GM19397 (cell line): Measurements from ENCODE around the gene SBF2.
A peak's percentile ranks its signal among the peaks of the same experiment; 100 is the strongest.

Source experiments
- ATAC-seq: cut with Tn5 transposase; IDR thresholded peaks from one replicate; pipeline ENCODE4 v1.9.1; 2021; ENCODE audit warnings: mild to moderate bottlenecking, moderate library complexity; ENCODE audit not compliant: unreplicated experiment

SBF2 gene

DNA sequence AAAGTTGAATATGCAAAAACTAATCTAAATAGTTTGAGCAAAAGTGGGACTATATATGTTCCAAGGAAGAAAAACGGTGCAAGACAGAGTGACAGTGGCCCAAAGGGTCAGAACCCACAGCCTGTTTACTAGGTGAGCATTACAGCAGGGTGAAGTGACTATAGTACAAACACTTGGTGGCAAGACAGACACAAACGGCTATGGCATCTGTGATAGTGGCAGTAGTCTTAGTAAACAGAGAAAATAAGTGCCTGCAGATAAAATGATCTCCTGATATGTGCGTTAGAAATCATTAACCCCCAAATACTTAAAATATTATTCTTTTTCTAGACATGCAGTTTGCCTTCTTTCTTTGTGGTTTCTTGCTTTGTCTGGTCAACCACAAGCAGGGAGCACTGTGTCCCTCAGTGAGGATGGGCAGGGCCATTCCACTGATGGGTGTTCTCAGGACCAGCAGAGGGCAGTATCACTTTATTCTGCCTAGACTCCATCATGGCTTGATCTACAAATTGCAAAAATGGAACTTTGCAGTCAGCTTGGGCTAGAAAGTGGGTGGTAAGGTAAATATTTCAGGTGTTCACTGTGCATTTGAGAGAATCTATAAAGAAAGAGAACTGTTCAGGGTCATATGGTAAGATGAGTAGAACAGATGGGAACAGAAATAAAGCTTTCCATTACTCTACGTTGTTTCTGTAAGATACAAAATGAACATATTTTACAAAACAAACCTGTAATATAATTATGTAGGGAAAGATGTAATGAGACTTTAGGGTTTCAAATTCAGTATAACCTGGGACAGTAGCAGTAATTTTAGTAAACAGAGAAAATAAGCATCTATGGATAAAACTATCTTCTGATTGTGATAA is 431.9 kb downstream of the SBF2 start:
- peak; percentile 89 for ATAC-seq

DNA sequence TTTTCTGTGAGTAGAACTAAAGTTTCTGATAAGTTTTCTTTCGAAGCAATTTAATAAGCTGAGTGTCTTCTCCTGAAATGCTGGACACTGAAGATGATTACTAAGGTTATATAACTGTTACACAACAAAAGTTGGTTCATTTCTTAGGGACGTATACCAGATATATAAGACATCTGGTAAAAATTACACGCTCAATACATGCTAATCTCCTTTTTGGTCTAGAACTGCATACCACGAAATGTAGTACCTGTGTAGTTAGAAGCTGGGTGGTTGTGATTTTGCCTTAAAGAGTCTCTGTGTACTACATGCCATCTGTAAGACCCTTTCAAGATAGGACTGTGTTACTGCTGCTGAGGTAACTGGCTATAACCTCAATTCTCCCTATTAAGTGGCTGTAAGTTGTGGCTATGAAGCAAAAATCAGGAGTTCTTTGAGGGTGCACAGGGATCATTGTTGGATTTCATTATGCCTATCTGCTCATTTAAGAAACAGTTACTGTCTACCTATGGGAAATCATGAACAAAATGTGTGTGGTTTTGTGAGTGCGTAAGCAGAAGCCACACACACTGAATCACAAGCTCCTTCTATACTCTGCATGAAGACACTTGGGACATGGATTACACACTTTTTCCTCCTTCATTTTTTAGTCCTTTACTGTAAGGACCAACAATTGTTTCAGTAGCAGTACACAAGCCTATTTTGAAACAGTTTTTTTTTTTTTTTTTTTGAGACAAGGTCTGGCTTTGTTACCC is 434.3 kb downstream of the SBF2 start:
- no peak for ATAC-seq

DNA sequence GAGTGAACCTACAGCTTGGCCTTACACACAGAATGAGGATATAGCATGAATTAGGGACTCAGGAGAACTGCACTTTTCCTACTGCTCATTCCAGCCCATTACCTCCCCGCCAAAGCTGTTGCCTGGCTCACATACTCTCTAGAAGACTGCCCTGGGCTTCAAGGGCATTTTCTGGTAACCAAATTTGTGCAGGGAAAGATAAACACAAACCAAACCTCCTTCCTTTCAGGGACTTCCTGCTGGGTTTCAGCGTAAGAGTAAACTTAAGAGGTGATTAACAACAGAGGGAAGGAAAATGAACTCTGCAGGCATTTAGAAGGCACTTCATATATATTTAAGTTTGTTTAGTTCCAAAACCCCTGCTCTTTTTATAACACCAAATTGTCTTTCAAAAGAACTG is 435.2 kb downstream of the SBF2 start:
- ATAC-seq: no peak

DNA sequence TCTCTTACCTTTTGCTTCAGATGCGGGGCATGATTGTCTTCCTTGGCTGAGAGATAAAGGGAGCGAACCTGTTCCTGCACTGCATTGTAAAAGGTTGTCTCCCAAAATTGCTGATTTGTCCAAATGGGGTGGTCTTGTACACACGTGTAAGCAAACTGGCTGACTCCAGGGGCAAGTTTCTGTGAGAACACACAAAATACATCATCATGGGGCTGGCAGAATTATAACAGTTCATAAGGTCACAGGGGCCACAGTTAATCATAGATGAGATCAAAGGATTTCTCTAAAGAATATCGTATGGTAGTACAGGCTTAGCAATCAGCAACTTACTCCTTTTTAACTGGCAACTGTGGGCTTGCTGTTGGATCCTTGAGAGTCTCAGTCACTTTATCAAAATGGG is 435.8 kb downstream of the SBF2 start:
- no peak for ATAC-seq

DNA sequence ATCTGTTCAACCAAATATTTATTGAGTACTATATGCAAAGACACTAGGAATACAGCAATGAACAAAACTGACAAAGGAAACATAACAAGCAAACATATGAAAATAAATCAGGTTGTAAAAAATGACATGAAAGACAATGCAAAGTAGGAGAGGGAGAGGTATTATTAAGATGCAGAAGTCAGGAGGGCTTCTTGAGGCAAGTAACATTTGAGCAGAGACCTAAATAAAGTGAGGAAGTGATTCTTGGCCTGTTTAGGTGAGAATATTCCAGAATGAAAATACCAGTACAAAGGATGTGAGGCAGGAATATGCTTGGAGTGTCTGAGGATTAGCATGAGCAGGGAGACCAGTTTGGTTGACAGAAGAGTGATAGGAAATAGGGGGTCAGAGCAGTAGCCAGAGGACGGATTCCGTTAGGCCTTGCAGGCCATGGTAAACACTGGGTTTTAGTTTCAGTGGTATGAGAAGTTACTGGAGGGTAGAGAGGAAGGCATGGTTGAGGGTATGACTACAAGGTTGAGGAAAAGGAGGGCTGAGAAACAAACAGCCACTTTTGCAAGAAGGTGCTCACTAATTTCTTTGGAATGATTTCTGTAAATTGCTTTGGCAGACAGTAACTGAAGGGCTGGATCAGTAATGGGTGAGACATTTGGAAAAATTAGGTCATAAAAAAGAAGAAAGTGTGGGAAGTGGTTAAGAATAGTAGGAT is 438.3 kb downstream of the SBF2 start:
- ATAC-seq: no peak

DNA sequence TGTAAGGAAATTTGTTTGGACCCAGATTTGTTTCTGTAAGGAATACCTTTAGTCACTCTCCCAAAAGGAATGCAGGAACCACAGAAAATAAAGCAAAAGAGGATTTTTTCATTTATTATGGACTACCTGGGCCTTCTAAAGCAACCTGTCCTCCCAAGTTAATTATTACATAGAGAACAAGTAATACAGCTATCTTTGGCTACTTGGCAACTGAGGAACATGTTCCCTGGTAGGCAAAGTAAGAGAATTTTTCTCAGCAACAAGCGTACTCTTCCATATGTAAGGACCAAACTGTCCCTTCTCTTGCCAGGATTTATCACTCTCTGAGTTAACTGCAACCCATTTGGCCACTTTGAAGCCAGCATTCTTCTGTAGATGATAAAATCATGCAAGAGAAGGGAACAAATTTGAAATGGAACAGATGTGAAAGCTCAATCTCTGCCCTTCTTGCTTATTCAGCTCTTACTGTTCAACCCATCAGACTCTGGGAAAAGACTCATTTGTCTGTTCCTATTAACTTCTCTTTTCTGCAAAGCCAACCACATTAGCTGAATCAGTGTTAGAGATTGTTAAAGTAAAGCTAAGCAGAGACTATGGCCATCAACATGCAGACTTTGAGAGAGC is 440.0 kb downstream of the SBF2 start:
- ATAC-seq: no peak

DNA sequence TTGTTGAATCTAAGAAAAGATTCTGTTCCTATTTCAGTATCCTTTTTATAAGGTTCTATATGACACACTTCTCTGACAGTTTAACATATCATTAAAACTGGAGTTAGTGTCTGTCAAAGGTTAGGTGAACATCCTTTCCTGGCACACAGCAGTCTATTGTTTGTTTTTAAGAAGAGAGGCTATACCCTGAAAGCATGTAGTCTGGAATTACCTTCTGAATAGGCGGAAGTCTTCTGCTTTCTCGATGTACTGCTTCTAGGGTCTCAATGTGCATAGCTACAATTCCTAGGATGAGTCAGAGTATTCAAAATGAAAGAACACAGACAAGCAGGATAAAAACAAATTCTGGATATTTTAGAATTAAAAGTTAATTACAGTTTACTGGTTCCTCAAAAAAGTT is 441.6 kb downstream of the SBF2 start:
- ATAC-seq: no peak

DNA sequence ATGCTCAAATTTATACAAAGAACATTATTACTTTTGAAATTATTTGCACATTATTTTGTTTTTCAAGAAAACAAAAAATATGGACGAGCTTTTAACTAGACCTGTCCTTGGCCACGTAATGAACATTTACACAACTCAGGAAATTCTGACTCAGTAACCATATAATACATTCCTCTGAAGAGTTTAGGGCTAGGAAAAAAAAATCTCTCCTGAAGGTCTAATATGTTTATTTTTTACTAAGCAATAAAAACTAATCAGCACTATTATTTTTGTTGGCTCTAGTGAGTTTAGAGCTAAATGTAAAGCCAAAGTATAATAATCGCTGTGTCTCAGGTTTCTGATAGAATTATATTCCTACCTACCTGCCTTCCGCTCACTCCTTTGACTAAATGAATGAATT is 442.7 kb downstream of the SBF2 start:
- ATAC-seq: no peak

DNA sequence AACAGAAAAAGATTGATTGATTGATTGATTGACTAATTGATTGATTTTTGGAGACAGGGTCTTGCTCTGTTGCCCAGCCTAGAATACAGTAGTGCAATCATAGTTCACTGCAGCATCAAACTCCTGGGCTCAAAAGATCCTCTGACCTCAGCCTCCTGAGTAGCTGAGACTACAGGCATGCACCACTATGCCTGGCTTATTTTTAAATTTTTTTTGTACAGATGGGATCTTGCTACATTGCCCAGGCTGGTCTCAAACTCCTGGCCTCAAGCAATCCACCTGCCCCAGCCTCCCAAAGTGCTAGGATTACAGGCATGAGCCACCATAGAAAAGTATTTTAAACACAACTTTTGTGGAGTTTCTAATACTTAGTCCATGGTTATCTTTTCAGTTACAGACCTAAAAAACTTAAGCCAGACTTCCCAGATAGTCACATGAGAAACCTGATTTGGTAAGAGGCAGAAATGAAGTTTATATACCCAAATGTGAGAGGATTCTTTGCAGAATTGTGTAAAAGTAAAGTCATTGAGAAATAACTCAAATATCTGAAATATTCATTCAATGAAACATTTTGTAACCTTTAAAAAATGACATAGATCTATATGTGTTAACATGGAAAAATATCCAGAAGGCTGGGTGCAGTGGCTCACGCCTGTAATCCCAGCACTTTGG is 443.7 kb downstream of the SBF2 start:
- no peak for ATAC-seq

DNA sequence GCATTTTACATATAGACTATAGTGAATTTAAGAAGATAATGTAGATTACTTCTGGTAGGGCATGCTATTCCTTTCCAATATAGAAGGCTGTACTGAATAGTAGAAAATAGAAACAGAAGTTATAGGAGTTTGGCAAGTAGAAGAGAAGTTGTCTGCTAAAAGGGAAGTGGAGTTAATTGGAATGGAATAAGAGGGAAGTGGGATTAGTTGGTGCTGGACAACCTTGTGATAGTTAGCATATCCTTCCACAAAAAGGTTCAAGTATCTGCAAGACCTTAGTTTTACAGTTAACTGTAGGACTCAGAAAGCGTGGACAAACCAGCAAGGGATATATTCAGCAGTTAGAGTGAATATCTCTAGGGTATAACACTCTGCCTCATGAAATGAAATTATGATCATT is 444.6 kb downstream of the SBF2 start:
- ATAC-seq: no peak

DNA sequence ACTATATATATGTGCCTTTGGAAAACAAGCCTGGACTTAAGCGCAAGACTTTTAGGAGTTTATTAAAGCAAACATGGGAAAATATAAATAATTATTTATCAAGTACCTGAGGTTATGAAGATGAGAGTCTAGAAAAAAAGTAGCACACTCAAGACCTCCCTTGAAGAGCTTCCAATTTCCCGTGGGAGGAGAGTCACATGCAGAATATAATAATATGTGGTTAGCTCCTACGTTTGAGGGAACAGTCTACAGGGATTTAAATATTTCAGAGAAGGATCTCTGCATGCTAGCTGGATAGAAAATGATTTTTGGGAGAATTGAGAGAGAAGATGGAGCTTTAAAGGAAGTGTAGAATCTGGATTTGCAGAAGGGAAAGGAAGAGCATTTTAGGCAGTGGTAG is 446.4 kb downstream of the SBF2 start:
- ATAC-seq: no peak

DNA sequence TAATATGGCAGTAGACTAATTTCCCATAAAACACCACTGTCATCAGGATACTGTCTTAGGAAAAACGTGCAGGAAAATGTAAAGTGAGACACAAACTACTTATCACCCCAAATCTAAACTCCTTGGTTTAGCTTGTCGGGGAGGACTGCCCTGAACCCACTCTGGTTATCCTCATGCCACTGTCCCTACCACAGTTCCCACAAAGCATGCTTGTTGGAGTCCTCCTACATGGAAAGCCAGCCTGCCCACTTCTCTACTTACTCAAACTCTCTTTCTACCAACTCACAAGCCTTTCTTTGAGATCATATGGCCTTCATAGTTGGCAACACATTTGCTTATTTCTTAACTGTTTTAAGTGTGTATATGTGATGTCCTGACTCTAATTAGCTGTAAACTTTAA is 451.1 kb downstream of the SBF2 start:
- ATAC-seq: no peak

DNA sequence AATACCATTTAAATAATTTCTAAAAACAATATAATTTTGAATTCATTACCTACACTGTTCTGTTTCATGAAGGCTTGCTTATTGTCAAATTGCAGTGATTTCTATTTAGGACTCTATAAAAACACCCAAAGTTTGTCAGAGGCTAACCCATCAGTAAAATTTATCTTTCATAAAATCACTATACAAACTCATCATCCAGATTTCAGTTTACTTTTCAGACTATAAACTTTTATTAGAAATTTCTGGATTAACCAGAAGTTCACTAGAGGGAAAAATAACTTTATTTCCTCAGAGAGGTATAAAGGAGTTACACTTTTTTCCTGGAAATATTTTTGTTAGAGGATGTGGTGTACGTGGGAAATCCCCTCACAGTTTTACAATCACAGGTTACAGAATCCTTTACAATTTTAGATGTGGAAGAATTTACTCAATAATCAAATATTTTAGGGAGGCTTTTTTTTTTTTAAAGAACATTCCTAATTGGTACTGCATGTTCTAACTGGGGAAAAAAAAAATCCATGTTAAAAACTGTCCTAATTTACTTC is 453.5 kb downstream of the SBF2 start:
- ATAC-seq: no peak

DNA sequence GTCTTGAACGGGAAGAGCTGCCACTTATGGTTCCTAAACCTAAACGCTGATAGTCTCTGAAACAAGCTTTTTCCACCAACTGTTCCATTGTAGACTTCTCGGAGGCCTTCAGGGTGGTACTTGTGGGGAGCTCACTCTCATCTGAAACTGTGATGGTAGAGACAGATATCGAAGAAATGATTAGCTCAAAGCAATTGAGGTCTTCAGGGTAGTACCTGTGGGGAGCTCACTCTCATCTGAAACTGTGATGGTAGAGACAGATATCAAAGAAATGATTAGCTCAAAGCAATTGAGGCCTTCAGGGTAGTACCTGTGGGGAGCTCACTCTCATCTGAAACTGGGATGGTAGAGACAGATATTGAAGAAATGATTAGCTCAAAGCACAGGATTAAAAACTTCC is 454.5 kb downstream of the SBF2 start:
- ATAC-seq: no peak

DNA sequence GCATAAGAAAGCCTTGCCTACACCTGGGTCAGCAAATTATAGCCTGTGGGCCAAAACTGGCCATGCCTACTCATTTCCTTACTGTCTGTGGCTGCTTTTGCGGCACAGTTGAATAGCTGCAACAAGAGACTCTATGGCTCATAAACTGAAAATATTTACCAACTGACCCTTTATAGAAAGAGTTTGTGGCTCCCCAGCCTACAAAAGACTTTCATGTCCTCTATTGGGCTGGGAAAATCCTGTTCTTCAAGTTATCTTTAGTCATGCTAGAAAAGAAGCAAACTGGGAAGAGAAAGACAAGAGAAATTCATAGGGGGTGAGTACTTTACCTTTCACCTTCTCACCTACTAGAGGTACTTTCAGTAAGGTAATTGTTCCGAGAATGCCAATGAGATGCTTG is 455.1 kb downstream of the SBF2 start:
- ATAC-seq: no peak

DNA sequence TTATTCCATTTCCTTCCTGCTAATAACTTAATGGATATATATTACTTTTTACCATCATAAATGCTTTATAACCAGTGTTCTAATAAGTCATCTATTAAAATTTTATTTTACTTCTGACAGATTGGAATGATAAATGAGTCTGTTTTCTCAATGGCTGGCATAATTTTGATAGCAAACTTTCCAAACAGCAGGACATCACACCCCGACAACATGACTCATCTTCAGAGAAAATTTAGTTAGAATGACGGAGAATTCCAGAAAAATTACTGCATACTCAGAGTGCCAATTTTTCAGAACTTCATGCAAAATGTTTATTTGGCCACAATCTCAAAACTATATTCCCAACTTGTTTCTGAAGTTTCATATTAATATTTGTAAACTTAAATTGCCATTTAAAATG is 455.8 kb downstream of the SBF2 start:
- no peak for ATAC-seq

DNA sequence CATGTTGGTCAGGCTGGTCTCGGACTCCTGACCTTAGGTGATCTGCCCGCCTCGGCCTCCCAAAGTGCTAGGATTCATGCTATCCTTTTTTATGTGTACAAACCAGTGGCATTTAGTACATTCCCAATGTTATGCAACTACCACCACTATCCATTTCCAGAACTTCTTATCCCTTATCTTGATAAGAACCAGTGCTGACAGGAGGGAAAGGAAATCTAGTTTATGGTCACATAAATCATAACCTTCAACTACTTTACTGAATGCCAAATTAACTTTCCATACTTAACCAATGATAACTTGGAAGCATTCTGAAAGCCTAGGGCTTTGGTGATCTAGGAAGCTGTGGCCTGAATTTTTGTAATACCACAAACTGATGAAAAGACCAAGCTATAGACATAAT is 459.7 kb downstream of the SBF2 start:
- no peak for ATAC-seq

DNA sequence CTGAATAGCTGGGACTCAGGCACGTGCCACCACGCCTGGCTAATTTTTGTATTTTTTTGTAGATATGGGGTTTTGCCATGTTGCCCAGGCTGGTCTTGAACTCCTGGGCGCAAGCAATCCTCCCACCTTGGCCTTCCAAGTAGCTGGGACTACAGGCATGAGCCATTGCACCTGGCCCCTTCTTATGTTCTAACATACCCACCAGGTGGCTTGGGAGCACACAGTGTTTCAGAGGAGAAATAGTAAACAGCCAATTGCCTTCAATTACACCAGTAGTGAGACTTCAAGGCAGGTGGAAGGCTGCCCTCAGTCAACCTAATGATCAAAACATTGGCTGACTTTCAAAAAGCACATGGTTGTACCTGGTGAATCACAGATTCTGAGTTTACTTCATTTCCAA is 462.9 kb downstream of the SBF2 start:
- ATAC-seq: no peak

DNA sequence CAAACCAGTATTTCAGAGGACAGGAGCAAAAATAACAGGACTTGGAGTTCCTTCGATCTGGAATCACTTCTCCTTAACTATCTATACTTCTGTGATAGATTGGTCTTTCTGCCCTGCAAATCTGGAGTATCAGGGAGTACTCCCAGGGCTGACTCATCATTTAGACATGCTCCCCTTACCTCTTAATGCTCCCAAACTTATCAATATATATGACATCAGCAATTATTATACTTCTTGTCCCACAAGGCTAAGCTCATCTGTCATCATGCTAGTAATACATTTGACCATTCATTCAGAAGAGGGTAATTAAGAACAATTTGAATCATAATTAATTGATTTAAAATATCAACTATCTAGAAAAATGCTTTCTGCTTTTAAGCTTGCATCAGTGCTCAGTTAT is 466.3 kb downstream of the SBF2 start:
- ATAC-seq: no peak

DNA sequence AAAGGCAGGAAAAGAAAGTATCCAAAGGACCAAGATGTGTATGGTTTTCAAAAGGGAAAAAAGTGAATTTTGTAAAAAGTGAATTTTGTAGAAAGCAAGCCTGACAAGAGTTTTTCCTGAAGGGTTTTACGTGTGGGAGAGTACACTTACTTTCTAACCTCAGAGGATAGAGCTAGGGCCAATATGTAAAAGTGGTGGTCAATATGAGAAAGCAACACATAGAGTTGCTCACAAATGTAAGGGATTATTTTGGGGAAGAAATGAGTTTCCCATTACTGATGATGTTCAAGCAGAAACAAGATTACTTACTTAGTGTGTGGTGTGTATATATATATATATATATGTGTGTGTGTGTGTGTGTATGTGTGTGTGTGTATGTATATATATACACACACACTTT is 467.6 kb downstream of the SBF2 start:
- no peak for ATAC-seq

DNA sequence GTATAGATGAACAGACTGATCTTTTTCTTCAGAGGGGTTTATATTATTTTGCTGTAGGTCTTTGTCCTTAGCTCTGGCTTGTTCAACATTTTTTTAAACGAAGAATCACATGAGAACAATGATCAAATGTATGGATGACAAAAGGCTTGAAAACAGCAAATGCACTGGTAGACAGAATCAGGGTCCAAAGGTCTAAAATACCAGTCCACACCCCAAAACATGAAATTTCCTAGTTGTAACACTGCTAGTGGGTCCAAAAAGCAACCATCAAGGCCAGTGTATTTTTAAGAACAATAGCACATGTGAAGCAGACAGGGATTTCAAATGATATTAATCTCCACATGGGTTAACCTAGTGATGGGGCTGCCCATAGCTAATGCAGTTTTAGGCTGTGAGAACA is 468.1 kb downstream of the SBF2 start:
- no peak for ATAC-seq
